Measurements from ENCODE around the gene ARIH1.

Gene ARIH1

GRCh38 chr15:72559781-72560180 is 85.7 kb downstream of the ARIH1 start:
- DNase-seq (ENCODE audit: low read depth) = no peak
- H3K4me3 ChIP-seq (ENCODE audit: low read depth, low read length) = no peak overlapping the region
- TF ChIP-seq, protein P1, sequence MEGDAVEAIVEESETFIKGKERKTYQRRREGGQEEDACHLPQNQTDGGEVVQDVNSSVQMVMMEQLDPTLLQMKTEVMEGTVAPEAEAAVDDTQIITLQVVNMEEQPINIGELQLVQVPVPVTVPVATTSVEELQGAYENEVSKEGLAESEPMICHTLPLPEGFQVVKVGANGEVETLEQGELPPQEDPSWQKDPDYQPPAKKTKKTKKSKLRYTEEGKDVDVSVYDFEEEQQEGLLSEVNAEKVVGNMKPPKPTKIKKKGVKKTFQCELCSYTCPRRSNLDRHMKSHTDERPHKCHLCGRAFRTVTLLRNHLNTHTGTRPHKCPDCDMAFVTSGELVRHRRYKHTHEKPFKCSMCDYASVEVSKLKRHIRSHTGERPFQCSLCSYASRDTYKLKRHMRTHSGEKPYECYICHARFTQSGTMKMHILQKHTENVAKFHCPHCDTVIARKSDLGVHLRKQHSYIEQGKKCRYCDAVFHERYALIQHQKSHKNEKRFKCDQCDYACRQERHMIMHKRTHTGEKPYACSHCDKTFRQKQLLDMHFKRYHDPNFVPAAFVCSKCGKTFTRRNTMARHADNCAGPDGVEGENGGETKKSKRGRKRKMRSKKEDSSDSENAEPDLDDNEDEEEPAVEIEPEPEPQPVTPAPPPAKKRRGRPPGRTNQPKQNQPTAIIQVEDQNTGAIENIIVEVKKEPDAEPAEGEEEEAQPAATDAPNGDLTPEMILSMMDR (IDR thresholded peaks at IDR 0.05; ENCODE audit: low read depth, low read length, missing control alignments) = no peak

DNA sequence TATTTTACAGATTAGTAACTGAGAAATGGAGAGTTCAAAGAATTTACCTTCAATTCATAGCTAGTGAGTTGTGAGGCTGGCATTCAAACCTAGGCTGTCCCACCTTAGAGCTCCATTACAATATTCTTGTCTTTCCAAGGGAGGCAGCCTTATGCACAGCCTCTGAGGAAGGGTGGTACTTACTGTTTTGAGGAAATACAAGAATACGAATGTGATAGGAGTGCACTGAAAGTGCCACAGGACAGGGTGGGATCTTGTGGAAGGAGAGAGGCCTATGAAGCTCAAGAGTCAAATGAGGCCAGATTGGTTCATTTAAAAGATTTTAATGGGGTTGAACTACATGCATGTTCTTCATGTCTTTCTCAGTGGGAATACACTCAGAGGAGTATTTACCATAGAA is 86.3 kb downstream of the ARIH1 start:
- no peak for DNase-seq (ENCODE audit: low read depth)
- H3K4me3 ChIP-seq (ENCODE audit: low read depth, low read length) = no peak overlapping the region
- TF ChIP-seq, protein P1 (IDR thresholded peaks at IDR 0.05; ENCODE audit: low read depth, low read length, missing control alignments) = no peak

- H3K4me3 ChIP-seq (ENCODE audit: low read depth, low read length) = no peak overlapping the region
- no peak for DNase-seq (ENCODE audit: low read depth)
- TF ChIP-seq, protein P1 (IDR thresholded peaks at IDR 0.05; ENCODE audit: low read depth, low read length, missing control alignments) = no peak
Measured at GRCh38 chr15:72562386-72562785, 88.3 kb downstream of the ARIH1 start.

DNA sequence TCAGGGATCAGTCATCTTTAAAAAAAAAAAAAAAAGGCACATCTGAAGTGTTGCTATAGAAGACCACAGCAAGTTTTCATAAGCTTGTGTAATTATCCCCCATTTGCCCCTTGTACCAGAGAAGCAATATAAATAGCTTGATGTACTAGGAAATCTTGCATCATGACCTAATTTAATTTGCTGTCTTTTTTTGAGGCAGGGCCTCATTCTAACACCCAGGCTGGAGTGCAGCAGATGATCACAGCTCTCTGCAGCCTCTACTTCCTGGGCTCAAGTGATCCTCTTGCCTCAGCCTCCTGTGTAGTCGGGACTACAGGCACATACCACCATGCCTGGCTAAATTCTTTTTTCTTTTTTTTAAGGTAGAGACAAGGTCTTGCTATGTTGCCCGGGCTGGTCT is 88.7 kb downstream of the ARIH1 start:
- DNase-seq (ENCODE audit: low read depth) = no peak
- TF ChIP-seq, protein P1 (IDR thresholded peaks at IDR 0.05; ENCODE audit: low read depth, low read length, missing control alignments) = no peak
- no peak overlapping the region for H3K4me3 ChIP-seq (ENCODE audit: low read depth, low read length)

DNA sequence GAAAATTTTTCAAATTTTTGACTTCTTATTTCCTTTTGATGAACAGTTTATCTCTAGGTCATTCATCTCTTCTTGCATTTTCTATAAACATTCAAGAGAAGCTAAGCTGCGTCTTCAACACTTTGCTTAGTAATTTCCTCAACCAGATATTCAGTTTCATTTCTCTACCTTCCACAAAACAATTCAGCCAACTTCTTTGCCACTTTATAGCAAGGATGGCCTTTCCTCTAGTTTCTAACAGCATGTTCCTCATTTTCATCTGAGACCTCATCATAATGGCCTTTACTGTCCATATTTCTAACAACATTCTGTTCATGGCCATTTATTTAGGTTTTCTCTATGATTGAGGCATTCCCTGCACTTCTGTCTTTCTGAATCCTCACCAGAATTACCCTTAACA is 90.0 kb downstream of the ARIH1 start:
- H3K4me3 ChIP-seq (ENCODE audit: low read depth, low read length) = no peak overlapping the region
- no peak for DNase-seq (ENCODE audit: low read depth)
- TF ChIP-seq, protein P1 (IDR thresholded peaks at IDR 0.05; ENCODE audit: low read depth, low read length, missing control alignments) = no peak

DNA sequence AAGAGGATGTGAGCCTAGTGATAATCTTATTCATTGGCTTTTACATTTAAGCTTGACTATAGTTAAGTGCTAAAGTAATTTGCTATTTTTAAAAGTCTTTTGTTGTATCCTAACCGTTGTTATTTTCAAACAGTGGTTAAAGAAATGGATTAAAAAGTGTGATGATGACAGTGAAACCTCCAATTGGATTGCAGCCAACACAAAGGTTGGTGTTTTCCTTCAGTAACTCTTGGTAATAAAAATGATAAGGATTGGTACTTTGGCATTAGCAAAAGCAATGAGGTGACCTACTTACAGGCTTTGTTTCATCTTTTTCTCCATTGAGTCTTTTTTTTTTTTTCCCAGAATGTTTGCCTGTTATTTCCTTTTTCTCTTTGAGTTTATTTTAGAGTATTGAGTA is 92.8 kb downstream of the ARIH1 start:
- DNase-seq (ENCODE audit: low read depth) = no peak
- no peak overlapping the region for H3K4me3 ChIP-seq (ENCODE audit: low read depth, low read length)
- TF ChIP-seq, protein P1 (IDR thresholded peaks at IDR 0.05; ENCODE audit: low read depth, low read length, missing control alignments) = no peak

- no peak for DNase-seq (ENCODE audit: low read depth)
- no peak overlapping the region for H3K4me3 ChIP-seq (ENCODE audit: low read depth, low read length)
- TF ChIP-seq, protein P1 (IDR thresholded peaks at IDR 0.05; ENCODE audit: low read depth, low read length, missing control alignments) = no peak
Measured at GRCh38 chr15:72570059-72570458, 95.9 kb downstream of the ARIH1 start.
